ENCODE data around the gene LRRC2.

The LRRC2 gene

GRCh38 chr3:46565607-46566039 is 479 bp downstream of the LRRC2 start:
- Histone ChIP-seq H3K4me1 (ENCODE audit: control insufficient read depth, insufficient read depth, low read length, unreplicated experiment) (peaks cover 16% of the 10 kb centered on the region), H2AFZ (ENCODE audit: low read length, unreplicated experiment) (peak overlapping the region; percentile 83), H3K27ac (ENCODE audit: low read depth, low read length) (peak overlapping the region; percentile 65), H3K27me3 (ENCODE audit: insufficient read depth, low read length) (no peaks in the 10 kb centered on the region), H3K36me3 (ENCODE audit: insufficient read depth, low read length) (no peaks in the 10 kb centered on the region), H3K4me3 (ENCODE audit: low read depth, low read length) (peak overlapping the region; percentile 84), H3K79me2 (ENCODE audit: control insufficient read depth, insufficient read depth, low read length, unreplicated experiment) (no peaks in the 10 kb centered on the region)

GRCh38 chr3:46565077-46565476 is 1.0 kb downstream of the LRRC2 start:
- Histone ChIP-seq H3K36me3 (ENCODE audit: insufficient read depth, low read length) (no peaks in the 10 kb centered on the region), H3K4me3 (ENCODE audit: low read depth, low read length) (peak overlapping the region; percentile 84), H3K27me3 (ENCODE audit: insufficient read depth, low read length) (no peaks in the 10 kb centered on the region), H2AFZ (ENCODE audit: low read length, unreplicated experiment) (peak overlapping the region; percentile 83), H3K79me2 (ENCODE audit: control insufficient read depth, insufficient read depth, low read length, unreplicated experiment) (no peaks in the 10 kb centered on the region), H3K4me1 (ENCODE audit: control insufficient read depth, insufficient read depth, low read length, unreplicated experiment) (peaks cover 16% of the 10 kb centered on the region), H3K27ac (ENCODE audit: low read depth, low read length) (peak overlapping the region; percentile 65)

- Histone ChIP-seq H3K4me3 (ENCODE audit: low read depth, low read length) (no peak overlapping the region), H3K27ac (ENCODE audit: low read depth, low read length) (peak overlapping the region; percentile 65; the same call in 1 of the 2 replicates), H3K36me3 (ENCODE audit: insufficient read depth, low read length) (no peaks in the 10 kb centered on the region), H2AFZ (ENCODE audit: low read length, unreplicated experiment) (no peak overlapping the region), H3K27me3 (ENCODE audit: insufficient read depth, low read length) (no peaks in the 10 kb centered on the region), H3K4me1 (ENCODE audit: control insufficient read depth, insufficient read depth, low read length, unreplicated experiment) (peaks cover 21% of the 10 kb centered on the region), H3K79me2 (ENCODE audit: control insufficient read depth, insufficient read depth, low read length, unreplicated experiment) (no peaks in the 10 kb centered on the region)
Measured at GRCh38 chr3:46564190-46565021, 1.7 kb downstream of the LRRC2 start.

- no peaks in the 10 kb centered on the region for H3K79me2 ChIP-seq (ENCODE audit: control insufficient read depth, insufficient read depth, low read length, unreplicated experiment)
- H3K4me1 ChIP-seq (ENCODE audit: control insufficient read depth, insufficient read depth, low read length, unreplicated experiment), result peaks cover 41% of the 10 kb centered on the region
- H3K27ac ChIP-seq (ENCODE audit: low read depth, low read length), result no peak overlapping the region
- H3K4me3 ChIP-seq (ENCODE audit: low read depth, low read length), result no peak overlapping the region
- H3K27me3 ChIP-seq (ENCODE audit: insufficient read depth, low read length), result no peaks in the 10 kb centered on the region
- no peak overlapping the region for H2AFZ ChIP-seq (ENCODE audit: low read length, unreplicated experiment)
- H3K36me3 ChIP-seq (ENCODE audit: insufficient read depth, low read length), result no peaks in the 10 kb centered on the region
Measured at GRCh38 chr3:46561951-46562350, 4.2 kb downstream of the LRRC2 start.

GRCh38 chr3:46561511-46561910 is 4.6 kb downstream of the LRRC2 start:
- Histone ChIP-seq H3K27me3 (ENCODE audit: insufficient read depth, low read length) (no peaks in the 10 kb centered on the region), H2AFZ (ENCODE audit: low read length, unreplicated experiment) (no peak overlapping the region), H3K79me2 (ENCODE audit: control insufficient read depth, insufficient read depth, low read length, unreplicated experiment) (no peaks in the 10 kb centered on the region), H3K36me3 (ENCODE audit: insufficient read depth, low read length) (no peaks in the 10 kb centered on the region), H3K4me1 (ENCODE audit: control insufficient read depth, insufficient read depth, low read length, unreplicated experiment) (peaks cover 43% of the 10 kb centered on the region), H3K27ac (ENCODE audit: low read depth, low read length) (no peak overlapping the region), H3K4me3 (ENCODE audit: low read depth, low read length) (no peak overlapping the region)

GRCh38 chr3:46559091-46559704 is 6.9 kb downstream of the LRRC2 start:
- H2AFZ ChIP-seq (ENCODE audit: low read length, unreplicated experiment), result peak overlapping the region; percentile 82
- no peak overlapping the region for H3K27ac ChIP-seq (ENCODE audit: low read depth, low read length)
- no peaks in the 10 kb centered on the region for H3K79me2 ChIP-seq (ENCODE audit: control insufficient read depth, insufficient read depth, low read length, unreplicated experiment)
- H3K4me1 ChIP-seq (ENCODE audit: control insufficient read depth, insufficient read depth, low read length, unreplicated experiment), result peaks cover 32% of the 10 kb centered on the region
- no peaks in the 10 kb centered on the region for H3K27me3 ChIP-seq (ENCODE audit: insufficient read depth, low read length)
- H3K4me3 ChIP-seq (ENCODE audit: low read depth, low read length), result peak overlapping the region; percentile 76
- peaks cover 10% of the 10 kb centered on the region; the same call in 1 of the 2 replicates for H3K36me3 ChIP-seq (ENCODE audit: insufficient read depth, low read length)

GRCh38 chr3:46558184-46559043 is 7.7 kb downstream of the LRRC2 start:
- H3K27ac ChIP-seq (ENCODE audit: low read depth, low read length), result peak overlapping the region; percentile 42
- peak overlapping the region; percentile 82 for H2AFZ ChIP-seq (ENCODE audit: low read length, unreplicated experiment)
- H3K27me3 ChIP-seq (ENCODE audit: insufficient read depth, low read length), result no peaks in the 10 kb centered on the region
- peaks cover 10% of the 10 kb centered on the region; the same call in 1 of the 2 replicates for H3K36me3 ChIP-seq (ENCODE audit: insufficient read depth, low read length)
- peaks cover 35% of the 10 kb centered on the region for H3K4me1 ChIP-seq (ENCODE audit: control insufficient read depth, insufficient read depth, low read length, unreplicated experiment)
- H3K4me3 ChIP-seq (ENCODE audit: low read depth, low read length), result peak overlapping the region; percentile 76
- no peaks in the 10 kb centered on the region for H3K79me2 ChIP-seq (ENCODE audit: control insufficient read depth, insufficient read depth, low read length, unreplicated experiment)

- Histone ChIP-seq H3K4me3 (ENCODE audit: low read depth, low read length) (no peak overlapping the region), H3K4me1 (ENCODE audit: control insufficient read depth, insufficient read depth, low read length, unreplicated experiment) (peaks cover 42% of the 10 kb centered on the region), H2AFZ (ENCODE audit: low read length, unreplicated experiment) (no peak overlapping the region), H3K27me3 (ENCODE audit: insufficient read depth, low read length) (no peaks in the 10 kb centered on the region), H3K27ac (ENCODE audit: low read depth, low read length) (peak overlapping the region; percentile 88), H3K36me3 (ENCODE audit: insufficient read depth, low read length) (peaks cover 10% of the 10 kb centered on the region; the same call in 1 of the 2 replicates), H3K79me2 (ENCODE audit: control insufficient read depth, insufficient read depth, low read length, unreplicated experiment) (no peaks in the 10 kb centered on the region)
Measured at GRCh38 chr3:46557814-46558183, 8.3 kb downstream of the LRRC2 start.

GRCh38 chr3:46553154-46553553 is 12.9 kb downstream of the LRRC2 start:
- H2AFZ ChIP-seq (ENCODE audit: low read length, unreplicated experiment), result no peak overlapping the region
- peaks cover 45% of the 10 kb centered on the region for H3K4me1 ChIP-seq (ENCODE audit: control insufficient read depth, insufficient read depth, low read length, unreplicated experiment)
- H3K4me3 ChIP-seq (ENCODE audit: low read depth, low read length), result no peak overlapping the region
- H3K36me3 ChIP-seq (ENCODE audit: insufficient read depth, low read length), result peaks cover 14% of the 10 kb centered on the region
- no peaks in the 10 kb centered on the region for H3K79me2 ChIP-seq (ENCODE audit: control insufficient read depth, insufficient read depth, low read length, unreplicated experiment)
- no peaks in the 10 kb centered on the region for H3K27me3 ChIP-seq (ENCODE audit: insufficient read depth, low read length)
- H3K27ac ChIP-seq (ENCODE audit: low read depth, low read length), result no peak overlapping the region

- no peak overlapping the region for H2AFZ ChIP-seq (ENCODE audit: low read length, unreplicated experiment)
- no peaks in the 10 kb centered on the region for H3K79me2 ChIP-seq (ENCODE audit: control insufficient read depth, insufficient read depth, low read length, unreplicated experiment)
- H3K36me3 ChIP-seq (ENCODE audit: insufficient read depth, low read length), result peaks cover 14% of the 10 kb centered on the region
- no peaks in the 10 kb centered on the region for H3K27me3 ChIP-seq (ENCODE audit: insufficient read depth, low read length)
- H3K27ac ChIP-seq (ENCODE audit: low read depth, low read length), result no peak overlapping the region
- peaks cover 39% of the 10 kb centered on the region for H3K4me1 ChIP-seq (ENCODE audit: control insufficient read depth, insufficient read depth, low read length, unreplicated experiment)
- no peak overlapping the region for H3K4me3 ChIP-seq (ENCODE audit: low read depth, low read length)
Measured at GRCh38 chr3:46552538-46552937, 13.6 kb downstream of the LRRC2 start.
